GM21515 (cell line): ENCODE measurements around the gene MED22.
A peak's percentile ranks its signal among the peaks of the same experiment; 100 is the strongest.
"Not testable (repeated sequence)": the region's sequence is repeated elsewhere in the genome, so short reads cannot be mapped to it uniquely, and the experiment has no call there.

Experiments used
- ATAC-seq: cut with Tn5 transposase; IDR thresholded peaks from one replicate; pipeline ENCODE4 v1.9.1; 2021; ENCODE audit not compliant: unreplicated experiment

MED22 gene

DNA sequence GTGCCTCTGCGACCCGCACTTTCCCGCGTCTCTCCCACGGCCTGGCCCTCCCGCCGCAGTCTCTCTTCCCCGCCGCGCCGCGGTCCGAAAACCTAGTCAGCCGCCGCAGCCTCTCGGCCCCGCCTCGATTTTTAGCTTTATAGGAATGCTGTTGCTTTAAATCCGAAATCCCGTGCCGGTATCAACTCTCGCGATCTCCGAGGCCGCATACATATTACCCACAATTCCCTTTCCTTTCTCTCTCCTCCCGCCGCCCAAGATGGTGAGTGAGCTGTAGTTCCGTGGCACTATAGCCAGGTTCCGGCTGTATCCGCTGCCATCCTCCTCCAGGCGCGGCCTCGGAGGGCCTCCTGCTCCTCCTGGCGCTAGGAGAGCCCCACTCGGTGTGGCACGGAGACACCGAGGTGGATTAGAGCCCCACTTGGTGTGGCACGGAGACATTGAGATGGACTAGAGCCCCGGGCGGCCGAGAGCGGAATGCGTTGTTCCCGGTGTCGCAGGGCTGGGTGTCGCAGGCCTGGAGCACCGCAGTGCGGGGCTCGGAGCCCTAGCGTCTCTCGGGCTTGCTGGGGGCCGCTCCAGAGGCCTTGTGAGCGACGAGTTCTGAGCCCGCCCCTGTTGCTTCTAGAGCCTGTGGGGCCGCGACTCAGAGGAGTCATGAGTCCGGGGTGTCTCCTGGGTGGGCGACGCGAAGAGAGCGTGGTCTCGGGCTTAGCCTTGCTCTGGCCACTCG is at the start of gene MED22, which contains the start of gene RPL7A:
Gene MED22 (minus strand): TSS at position 147 of the 733 bp plus-strand sequence. CDS start 1,469 bp downstream, outside the sequence.
Gene RPL7A (plus strand): TSS at position 234 of the 733 bp plus-strand sequence. CDS start 26 bp downstream, at position 260.
- peak; percentile 59 for ATAC-seq

DNA sequence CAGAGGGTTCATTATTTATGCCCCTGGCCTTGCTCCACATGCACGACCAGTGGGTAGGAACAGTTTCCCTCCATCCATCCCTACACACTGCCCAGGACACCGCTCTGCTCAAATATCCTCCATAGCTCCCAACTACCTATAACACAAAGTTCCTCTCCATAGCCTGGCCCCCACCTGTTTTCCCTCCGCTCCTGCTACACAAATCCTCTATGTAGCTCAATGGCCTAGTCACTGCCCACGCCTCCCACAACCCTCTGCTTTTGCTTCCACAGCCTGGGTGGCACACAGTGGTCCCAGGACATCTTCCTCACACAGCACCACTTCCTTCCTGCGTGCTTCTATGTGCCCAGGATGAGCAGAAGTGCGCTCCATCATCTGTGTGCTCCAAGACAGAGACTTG is 49.4 kb upstream of the MED22 start:
- ATAC-seq: no peak

DNA sequence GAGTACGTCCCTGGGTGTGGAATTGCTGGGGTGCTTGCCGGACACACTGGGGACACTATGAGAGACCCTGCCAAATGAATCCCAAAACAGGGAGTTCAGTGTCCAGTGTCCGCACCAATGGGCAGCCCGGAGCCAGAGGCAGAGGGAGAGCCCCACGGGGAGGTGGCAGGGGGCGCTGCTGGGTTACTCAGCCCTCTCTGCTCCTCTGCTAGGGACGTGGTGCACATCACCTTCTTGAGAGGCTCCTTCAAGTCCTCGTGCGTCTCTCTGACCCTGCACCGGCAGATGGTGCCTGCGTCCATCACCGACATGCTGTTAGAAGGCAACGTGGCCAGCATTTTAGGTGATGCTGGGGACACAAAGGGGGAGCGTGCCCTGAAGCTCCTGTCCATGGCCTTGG is 49.0 kb upstream of the MED22 start:
- no peak for ATAC-seq

DNA sequence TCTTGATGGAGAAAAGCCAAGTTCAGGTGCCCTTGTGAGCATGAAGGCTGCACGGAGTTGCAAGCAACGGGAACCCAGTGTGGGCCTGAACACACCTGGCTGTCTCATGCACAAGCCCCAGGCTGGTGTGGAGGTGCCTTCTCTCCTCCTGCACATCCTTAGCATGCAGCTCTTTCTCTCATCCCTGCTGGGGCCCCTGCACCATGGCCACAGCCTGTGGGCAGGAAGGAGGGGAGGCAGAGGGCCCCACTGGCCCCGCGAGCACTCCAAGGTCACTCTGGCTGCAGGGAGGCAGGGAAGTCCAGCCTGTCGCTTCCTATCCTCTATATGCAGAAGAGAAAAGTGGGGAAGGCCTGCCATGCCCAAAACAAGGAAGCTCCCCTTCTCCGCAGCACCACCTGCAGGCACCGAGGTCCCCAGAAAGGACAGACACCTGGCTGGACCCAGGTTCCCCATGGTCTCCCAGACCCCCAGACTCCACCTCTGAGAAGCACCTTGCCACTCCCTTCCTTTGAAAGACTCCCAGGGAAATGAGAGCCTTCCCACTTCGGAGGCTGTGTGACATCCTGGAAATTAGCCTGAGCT is 46.8 kb upstream of the MED22 start:
- ATAC-seq: no peak

DNA sequence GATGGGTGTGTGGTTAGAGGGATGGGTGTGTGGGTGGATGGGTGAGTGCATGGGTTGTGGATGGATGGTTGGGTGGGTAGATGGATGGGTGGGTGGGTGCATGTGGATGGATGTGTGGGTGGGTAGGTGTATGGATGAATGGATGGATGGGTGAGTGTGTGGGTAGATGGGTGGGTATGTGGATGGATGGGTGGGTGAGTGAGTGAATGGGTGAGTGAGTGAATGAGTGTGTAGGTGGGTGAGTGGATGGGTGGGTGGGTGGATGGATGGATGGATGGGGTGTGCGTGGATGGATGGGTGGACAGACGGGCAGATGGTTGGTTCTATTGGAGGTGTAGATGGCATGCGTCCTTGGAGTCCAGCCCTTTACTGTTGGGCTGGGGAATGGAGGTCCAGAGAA is 45.5 kb upstream of the MED22 start:
- no peak for ATAC-seq

DNA sequence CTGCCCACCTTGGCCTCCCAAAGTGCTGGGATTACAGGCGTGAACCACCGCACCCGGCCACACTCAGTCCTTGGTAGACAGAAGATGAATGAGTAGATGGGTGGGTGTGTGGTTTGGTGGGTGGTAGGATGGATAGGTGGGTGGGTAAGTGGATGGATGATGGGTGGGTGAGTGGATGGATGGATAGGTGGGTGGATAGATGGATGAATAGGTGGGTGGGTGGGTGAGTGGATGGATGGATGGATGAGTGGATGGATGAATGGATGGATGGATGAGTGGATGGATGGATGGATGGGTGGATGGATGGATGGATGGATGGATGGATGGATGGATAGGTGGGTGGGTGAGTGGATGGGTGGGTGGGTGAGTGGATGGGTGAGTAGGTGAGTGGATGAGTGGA is 44.4 kb upstream of the MED22 start:
- ATAC-seq: not testable (repeated sequence)

DNA sequence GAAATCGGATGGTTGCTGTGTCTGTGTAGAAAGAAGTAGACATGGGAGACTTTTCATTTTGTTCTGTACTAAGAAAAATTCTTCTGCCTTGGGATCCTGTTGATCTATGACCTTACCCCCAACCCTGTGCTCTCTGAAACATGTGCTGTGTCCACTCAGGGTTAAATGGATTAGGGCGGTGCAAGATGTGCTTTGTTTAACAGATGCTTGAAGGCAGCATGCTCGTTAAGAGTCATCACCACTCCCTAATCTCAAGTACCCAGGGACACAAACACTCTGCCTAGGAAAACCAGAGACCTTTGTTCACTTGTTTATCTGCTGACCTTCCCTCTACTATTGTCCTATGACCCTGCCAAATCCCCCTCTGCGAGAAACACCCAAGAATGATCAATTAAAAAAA is 43.5 kb upstream of the MED22 start:
- not testable (repeated sequence) for ATAC-seq

DNA sequence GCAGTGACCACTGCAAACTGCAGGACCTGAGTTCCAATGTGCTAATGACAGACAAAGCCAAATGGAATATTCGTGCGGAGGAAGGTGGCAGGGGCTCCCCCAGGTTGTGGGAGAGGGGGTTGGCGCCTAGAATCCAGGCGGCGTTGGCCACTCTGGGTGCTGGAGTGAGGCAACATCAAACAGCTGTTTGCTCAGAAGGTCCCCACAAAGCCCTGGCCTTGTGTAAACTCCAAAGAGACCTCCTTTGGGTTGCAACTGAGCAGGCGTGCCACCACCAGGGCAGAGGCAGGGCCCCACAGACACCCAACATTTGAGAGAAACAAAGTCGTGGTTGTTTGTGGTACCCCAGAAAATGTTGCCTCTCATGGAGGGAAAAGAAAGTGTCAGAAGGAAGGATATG is 42.8 kb upstream of the MED22 start:
- no peak for ATAC-seq

DNA sequence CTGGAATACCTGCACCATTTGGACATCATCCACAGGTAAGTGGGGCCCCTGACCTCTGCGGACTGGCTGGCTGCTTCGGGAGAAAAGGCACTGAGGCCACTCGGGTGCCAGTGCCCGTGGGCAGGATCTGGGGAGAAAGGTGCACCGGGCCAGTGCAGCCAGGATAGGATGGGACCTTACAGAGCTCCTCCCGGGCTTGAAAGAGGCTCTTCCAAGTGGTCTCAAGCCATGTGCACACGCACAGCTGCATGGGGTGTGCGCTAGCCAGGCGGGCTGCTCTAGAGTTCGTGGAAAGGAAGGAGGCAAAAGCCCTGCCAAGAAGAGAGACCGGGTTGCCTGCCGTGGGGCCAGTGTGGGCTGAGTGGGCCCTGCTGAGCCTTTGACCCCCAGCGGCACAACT is 41.6 kb upstream of the MED22 start:
- ATAC-seq: no peak

DNA sequence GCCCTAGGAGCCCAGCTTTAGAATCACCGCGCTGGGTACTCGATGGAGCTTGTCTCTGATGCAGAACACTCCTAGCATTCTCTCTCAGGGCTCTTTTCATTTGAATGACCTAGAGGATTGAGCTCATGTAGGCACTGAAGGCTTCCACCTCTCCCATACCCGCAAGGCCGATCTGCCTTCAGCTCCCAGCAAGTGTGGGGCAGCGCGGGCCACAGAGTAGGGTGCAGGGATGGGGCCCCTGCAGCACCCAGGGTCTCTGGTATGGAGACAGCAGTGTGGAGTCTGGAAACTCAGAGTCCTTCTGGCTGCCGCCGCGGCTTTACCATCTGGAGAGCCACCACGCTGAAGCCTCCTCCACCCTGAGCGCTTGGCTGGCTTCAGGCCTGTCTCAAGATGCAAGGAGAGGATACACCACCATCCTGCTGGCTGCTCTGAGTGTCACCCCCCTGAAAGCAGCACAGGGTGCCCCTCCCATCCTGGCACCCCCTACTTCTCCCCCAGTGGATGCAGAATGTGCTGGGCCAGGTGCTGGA is 41.2 kb upstream of the MED22 start:
- ATAC-seq: no peak

DNA sequence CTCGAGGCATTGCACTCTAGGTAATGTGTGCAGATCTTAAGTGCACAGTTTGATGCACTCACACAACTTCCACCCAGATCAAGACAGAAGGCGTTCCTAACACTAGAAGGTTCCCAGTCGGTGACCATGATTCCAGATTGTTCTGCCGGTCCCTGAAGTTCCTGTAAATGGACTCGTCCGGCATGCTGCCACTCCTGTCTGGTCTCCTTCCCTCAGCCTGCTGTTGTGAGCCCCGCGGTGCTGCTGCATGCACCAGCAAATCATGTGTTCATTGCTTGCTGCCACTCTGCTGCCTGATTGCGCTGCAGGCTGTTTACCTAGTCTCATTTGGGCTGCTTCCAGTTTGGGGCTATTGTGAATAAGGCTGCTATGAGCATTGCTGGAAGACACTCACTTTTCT is 39.7 kb upstream of the MED22 start:
- no peak for ATAC-seq

DNA sequence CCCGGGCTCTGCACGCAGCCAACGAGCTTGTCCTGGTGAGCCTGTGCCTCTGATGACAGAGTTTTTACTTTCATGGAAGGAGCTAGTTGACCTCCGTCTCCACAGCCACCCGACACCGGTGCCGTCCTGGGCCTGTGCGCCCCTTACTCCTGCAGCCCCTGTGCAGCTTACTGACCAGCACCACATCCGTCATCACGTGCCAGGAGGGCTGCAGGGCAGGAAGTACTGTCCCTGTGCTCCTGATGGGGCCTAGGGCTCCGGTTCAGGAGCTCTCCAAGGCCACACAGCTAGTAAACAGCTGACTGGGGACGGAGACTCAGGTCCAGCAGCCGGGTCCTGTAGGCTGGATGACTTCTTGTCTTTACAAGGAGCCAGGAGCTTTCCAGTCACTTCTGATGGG is 38.4 kb upstream of the MED22 start:
- ATAC-seq: no peak

DNA sequence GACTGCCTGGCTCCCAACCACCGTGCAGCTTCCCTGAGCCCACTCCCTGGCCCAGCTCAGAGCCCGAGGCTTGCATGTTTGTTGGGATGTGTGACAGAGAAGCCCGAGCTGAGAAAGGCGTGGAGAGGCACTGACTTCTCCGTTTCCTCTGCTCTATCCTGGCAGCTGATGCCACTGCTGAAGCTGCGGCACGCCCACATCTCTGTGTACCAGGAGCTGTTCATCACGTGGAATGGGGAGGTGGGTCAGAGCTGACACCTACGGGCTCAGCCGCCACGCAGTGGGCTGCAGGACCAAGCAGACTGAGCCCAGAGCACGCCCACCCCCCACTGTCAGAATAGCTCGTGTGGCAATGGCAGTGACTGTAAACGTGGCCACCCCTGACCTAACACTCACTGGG is 37.5 kb upstream of the MED22 start:
- no peak for ATAC-seq

DNA sequence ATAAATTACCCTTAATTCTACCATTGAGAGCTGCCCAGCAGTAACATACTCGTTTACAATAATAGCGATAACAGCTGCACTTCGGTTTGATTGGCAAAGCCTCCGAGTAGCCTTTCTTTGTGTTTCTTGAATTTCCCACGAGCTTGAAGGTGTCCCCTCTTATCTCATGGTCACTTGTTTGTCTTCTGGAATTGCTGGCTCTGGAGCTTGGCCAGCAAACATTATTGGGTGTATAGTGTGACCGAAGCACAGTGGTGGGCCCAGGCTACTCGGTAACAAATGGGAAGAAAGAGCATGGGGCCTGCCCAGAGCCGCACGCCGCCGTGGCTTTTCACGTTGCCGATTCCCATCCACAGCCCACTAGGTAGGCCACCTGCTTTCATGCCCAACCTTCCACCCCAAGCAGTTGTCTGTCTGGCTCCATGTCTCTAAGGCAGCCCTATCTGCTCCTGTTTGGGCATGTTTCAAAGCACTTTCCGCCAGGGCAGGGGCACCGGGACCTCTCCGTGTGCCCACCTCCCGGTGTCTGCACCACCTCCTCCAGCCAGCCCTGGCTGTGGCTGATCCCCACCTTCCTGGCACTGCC is 36.9 kb upstream of the MED22 start:
- no peak for ATAC-seq

DNA sequence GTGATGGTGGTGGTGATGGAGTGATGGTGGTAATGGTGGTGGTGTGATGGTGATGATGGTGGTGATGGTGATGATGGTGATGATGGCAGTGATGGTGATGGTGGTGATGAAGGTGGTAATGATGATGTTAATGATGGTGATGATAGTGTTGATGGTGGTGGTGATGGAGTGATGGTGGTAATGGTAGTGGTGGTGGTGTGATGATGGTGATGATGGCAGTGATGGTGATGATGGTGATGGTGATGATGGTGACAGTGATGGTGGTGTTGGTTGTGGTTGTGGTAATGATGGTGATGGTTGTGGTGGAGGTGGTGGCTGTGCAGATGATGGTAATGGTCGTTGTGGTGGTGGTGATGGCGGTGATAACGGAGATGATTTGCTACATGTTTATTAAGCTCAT is 35.5 kb upstream of the MED22 start:
- no peak for ATAC-seq

DNA sequence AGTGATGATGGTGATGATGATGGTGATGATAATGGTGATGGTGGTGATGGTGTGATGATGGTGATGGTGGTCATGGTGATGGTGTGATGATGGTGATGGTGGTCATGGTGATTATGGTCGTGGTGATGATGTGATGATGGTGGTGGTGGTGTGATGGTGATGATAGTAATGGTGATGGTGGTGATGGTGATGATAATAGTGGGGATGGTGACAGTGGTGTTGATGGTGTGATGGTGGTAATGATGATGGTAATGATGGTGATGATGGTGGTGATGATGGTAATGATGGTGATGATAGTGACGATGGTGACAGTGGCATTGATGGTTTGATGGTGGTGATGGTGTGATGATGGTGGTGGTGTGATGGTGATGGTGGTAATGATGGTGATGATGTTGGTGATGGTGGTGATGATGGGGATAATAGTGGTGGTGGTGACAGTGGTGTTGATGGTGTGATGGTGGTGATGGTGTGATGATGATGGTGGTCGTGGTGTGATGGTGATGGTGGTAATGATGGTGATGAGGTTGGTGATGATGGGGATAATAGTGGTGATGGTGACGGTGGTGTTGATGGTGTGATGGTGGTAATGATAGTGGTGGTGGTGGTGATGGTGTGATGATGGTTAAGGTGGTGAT is 34.7 kb upstream of the MED22 start:
- no peak for ATAC-seq

DNA sequence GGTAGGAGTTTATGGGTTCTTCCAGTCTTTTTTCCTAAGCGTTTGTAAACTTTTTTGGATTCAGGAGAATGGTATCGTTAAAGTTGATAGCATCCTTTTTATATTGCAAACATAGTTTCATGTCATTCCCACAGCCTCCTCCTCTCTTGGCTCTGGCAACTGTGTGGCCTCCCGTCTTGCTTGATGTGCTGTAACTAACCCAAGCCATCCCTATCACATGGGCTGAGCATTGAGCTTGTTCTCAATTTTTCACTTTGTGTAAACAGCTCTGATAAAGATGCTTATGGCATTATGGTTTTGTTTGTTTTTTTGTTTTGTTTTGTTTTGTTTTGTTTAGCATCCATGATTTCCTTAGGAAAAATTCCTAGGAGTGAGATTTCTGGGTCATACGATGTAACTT is 32.8 kb upstream of the MED22 start:
- ATAC-seq: no peak

DNA sequence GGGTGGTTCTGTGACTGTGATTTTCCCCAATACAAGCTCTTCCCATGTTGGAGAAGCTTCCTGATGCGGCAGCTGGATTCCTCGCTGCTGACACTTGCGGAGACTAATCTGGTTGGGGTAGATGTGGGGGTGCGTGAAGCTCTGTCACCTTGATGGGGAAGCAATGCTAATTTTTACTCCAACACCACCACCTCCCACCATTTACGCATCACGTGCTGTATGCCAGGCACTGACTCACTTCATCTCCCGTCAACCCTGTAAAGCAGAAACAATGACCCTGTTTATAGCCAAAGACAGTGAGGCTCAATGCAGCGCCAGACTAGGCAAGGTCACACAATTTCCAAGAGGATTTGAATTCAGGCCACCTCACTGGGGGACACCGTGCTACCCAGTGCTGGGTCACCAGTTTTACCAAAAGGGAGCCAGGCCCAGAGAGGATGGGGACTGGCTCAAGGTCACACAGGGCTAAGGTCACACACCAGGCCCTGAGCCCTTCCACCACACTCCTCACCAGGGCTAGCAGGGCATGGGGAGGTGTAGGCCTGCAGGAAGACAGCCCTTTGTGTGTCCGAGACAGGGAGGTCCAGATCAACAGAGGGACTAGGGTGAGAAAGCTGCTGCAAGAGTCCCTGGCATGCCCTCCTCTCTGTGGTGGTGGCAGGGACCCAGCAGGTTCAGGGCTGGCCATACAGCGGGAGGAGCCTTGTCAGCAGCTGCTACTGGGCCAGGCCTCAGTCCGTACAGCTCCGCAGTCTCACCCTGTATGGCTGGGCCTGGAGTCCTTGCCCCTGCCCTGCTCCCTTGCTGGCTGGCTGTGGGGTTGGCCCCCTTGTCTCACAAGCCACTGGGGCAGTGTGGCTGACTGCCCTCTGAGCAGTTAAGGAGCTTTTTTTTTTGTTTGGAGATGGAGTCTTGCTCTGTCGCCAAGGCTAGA is 31.5 kb upstream of the MED22 start:
- ATAC-seq: no peak

DNA sequence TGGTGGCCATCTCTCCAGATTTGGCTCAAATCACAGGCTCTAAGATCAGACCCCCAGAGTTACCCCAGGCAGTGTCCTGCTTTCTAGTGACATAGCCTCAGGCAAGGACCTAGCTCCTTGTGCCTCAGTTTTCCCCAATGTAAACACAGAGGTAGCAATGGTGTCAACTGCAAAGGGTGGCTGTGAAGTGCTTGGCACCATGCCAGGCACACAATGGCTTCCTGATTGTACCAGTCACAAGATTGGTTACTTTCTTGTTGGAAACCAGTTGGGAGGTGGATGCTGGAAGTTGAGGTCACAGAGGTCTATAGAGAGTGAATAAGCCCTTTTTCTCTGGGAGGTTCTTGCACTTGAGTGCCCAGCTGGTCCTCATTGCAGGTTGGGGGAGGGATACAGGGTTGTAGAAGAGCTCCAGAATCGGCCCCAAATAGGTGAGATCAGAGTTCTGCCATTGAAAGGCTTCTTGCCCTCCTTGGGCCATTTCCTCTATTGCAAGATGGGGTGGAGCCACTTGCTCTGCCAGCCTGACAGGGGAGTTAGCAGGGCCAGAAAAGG is 30.6 kb upstream of the MED22 start:
- ATAC-seq: no peak

DNA sequence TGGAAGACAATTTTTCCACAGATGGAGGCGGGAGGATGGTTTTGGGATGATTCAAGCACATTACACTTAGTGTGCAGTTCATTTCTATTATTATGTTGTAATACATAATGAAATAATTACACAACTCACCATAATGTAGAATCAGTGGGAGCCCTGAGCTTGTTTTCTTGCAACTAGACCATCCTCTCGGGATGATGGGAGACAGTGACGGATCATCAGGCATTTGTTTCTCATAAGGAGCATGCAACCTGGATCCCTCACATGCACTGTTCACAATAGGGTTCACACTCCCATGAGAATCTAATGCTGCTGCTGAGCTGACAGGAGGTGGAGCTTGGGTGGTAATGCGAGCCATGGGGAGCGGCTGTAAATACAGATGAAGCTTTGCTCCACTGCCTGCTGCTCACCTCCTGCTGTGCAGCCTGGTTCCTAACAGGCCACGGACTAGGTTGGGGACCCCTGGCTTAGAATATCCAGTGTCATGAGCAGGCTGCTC is 29.8 kb upstream of the MED22 start:
- no peak for ATAC-seq
